GM21515 (cell line): ENCODE data around the gene CSTPP1.
"Not testable (repeated sequence)": the region's sequence is repeated elsewhere in the genome, so short reads cannot be mapped to it uniquely, and the experiment has no call there.

Experiments
- ATAC-seq: cut with Tn5 transposase; IDR thresholded peaks from one replicate; pipeline ENCODE4 v1.9.1; 2021; ENCODE audit not compliant: unreplicated experiment

CSTPP1 gene

DNA sequence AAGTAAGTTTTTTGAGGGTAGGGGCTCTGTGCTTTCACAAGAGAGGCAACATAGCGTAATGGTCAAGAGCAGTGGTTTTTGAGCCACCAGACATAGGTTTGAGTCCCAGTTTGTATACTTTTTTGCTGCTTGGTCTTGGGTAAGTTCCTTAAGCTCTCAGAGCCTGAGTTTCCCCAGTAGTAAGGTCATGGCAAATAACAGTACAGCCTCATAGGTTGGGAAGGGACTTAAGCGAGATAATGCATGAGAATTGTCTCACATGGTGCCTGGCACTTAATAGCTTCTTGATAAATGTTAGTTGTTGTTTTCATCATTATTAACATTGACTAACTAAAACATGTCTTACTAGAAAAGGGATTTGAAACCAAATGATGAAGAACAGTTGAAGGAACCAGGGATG lies 157.0 kb downstream of the CSTPP1 start:
- no peak for ATAC-seq

DNA sequence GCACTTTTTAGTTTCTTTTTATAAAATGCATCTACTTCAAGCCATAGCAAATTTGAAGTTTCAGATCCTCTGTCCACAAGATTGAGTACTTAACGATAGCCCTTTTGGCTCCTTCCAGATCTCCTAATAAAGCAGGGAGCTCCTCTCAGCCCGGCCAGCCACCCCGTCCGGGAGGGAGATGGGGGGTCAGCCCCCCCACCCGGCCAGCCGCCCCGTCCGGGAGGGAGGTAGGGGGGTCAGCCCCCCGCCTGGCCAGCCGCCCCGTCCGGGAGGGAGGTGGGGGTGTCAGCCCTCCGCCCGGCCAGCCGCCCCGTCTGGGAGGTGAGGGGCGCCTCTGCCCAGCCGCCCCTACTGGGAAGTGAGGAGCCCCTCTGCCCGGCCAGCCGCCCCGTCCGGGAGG lies 160.3 kb downstream of the CSTPP1 start:
- not testable (repeated sequence) for ATAC-seq

DNA sequence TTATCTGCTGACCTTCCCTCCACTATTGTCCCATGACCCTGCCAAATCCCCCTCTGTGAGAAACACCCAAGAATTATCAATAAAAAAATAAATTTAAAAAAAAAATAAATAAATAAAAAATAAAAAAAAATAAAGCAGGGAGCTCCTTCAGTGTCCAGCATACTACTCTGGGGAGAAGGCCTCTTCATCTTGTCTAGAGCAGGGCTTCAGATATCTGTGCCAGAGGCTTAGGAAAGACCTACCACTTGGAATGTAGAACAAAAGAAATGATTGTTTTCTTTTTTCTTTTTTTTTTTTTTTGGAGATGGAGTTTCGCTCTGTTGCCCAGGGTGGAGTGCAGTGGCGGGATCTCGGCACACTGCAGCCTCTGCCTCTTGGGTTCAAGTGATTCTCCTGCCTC lies 161.7 kb downstream of the CSTPP1 start:
- ATAC-seq, result not testable (repeated sequence)

DNA sequence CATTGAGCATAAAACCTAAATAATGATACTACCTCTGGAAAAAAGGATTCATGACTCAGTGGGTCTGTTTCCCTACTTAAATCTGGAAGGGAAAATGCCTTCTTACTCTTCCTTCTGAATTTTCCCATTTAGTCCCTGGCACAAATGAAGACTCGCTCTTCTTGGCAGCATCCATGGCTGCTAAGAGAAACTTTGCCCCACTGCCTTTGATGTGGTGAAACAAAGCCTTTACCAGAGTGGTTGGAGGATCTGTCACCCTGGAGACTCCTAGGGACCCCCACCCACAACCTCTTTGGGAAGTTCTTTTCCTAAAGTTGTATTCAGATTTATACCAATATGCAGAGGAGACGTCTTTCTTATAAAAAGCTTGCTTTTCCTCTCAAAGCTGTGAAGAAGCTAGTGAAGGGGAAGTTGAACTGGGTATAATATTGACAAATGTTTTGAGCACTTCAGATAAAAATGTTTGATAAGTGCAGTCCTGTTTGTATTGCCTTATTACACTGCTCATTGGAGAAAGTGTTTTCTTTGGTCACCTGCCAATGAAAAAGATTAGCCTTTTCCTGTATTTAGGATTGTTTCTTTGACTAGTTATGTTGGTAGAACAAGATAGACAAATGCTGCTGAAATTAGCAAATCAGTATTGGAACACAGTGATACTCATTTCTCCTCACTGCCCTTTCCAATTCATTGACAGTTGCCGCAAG lies 162.8 kb downstream of the CSTPP1 start:
- no peak for ATAC-seq

DNA sequence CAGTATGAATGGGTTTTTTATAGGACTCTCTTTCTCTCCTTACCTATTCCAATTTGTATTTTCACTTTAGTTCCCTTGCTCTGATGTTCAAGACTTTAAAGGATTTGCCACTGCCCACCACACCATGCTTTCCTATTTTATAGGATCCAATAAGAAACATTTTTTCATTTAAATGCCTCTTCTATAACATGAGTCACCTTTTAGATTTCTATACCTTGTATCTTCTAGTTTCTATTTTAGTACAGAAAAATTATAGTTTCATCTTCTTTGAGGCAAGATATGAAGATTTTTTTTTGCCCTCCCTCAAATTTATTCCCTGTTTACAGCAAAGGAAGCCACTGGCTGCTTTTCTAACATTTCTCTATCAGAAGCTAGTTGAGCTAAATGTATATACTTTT lies 163.4 kb downstream of the CSTPP1 start:
- no peak for ATAC-seq

DNA sequence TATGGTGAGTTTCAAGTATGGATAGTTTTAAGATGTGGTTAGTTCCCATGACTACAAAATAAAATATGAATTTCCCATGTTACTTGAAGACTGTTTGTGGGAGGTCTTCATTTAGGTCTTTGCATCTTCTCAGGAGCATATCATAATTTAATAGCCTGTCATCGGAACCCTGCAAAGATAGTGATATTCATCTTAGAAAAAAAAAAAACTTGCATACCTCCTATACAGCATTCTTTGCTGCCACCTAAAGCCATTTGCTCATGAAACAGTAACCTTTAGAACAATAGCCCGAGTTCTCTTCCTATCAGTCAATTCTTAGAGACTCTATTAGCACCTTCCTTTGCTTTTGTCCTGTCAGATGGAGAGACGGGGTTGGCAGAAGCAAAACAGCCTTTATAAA lies 164.8 kb downstream of the CSTPP1 start:
- ATAC-seq, result no peak

DNA sequence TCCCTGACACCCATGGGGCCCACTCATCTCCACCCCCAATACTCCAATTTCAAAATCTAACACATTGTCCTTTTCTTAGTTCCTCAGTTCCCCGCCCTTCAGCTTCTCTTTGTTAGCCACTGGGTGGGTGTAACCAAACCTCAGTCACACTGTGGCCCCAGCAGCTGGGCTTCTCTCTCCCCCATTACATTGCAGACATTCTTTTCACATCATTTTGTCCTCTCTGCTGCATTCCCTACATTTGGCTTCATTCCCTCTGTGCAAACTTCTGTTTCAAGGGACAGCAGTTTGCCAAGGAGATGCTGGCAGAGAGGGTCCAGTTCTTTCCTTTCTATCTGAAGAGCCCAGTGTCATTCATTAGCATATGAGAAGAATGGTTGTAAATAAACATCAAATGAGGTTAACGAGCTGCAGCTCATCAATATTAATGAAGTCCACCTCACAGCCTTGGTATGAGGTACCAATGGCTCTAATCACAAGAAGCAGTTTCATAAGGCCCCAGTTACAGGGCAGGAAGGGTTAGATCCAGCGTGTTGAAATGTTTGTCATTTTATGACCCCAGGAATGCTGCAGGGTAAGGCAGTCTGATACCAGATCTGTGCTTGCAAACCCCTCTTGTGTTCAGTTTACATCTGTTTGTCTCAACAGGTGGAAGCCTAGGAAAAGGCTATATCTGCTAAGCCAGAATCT lies 167.8 kb downstream of the CSTPP1 start:
- ATAC-seq, result no peak

DNA sequence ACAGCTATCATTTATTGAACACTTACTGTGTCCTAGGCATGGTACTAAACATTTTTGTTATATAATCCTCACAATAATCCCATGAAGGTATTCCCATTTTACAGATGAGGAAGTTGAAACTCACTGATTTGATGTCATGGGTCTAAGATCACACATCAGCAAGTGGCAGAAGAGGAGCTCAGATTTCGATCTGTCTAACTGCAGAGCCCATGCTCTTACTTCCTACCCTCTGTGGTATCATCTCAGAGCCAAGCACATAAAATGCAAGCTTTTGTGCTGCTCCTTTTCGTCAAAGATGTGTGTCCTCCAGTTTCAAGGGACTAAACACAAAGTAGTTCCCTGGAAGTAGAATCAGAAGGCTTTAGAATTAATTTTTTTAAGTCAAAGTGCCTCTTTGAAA lies 169.0 kb downstream of the CSTPP1 start:
- ATAC-seq, result no peak

DNA sequence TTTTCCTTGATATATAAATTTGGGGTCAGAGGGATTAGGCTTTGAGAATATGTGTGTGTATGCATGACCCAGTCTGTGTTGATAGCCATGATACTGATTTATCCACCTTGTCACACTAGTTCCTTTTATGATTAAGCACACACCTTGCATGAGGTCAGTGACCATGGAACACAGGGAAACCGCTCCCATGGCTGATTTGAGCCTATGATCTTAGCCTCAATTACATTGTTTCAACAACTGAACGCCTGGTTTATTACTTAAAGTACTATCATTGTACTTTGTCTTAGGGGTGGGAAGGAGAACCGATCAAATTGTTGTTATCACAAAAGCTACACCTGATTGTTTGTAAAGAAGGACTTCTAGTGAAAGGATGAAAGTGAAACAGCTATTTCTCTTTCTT lies 169.4 kb downstream of the CSTPP1 start:
- ATAC-seq, result no peak

DNA sequence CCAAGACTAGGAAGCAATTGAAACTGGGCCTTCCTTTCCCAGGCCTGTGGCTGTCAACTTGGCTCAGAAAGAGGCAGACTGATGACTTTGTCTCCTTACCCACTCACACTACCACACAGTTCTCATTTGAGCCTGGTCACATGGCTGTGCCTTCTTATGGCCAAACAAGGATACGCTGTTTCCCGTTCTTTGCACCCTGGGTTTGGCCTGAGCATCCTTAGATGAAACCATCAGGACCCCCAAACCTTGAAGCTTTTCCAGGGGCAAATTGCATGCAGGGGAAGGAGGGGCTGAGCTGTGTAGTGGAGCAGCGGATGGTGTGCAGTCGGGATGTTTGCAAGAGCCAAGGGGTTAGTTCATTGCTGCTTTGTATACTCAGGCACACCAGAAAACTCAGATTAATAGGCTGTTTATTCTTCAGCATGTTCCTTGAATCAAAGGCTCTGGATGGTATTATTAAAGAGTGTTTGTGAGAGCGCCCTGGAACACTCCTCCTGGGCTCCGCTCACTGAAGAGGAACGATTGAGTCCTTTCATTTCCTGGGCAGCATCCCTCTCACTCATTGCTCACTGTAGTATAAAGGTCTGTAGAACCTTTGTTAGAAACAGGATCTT lies 170.3 kb downstream of the CSTPP1 start:
- no peak for ATAC-seq

DNA sequence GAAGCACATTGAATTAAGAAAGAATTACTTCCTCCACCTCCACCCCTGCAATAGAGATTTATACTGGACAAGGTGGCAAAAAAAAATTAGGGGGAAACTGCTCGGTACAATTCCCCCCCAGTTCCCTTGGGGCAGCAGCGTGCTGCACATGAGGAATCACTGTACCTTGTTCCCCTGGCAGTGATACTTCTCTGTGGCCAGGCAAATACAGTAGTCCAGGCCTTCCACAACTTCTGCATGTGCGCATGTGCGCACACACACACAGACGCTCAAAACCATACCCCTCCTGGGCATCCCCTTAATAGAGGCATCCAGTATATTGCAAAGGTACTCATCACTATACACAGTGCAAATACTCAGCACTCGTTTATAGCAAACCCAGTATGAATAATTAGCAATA lies 171.2 kb downstream of the CSTPP1 start:
- ATAC-seq, result no peak

DNA sequence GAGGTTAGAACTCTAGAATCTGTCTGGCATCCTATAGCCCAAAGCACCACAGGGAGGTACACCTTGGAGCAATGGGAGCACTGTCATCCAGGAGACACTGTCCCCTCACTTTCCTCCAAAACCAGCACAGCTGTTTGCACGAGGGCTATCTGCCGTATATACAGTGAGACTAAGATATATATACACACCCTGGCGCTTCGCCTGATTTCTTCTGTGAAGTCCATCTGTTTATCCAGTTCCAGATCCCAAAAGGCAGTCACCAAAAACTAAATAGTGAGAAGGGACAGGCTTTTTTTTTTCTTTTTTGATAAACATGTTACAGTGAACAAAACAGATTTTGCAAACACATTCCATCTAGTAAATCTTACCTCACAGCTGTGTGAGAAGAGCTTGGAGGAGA lies 171.7 kb downstream of the CSTPP1 start:
- ATAC-seq, result no peak

DNA sequence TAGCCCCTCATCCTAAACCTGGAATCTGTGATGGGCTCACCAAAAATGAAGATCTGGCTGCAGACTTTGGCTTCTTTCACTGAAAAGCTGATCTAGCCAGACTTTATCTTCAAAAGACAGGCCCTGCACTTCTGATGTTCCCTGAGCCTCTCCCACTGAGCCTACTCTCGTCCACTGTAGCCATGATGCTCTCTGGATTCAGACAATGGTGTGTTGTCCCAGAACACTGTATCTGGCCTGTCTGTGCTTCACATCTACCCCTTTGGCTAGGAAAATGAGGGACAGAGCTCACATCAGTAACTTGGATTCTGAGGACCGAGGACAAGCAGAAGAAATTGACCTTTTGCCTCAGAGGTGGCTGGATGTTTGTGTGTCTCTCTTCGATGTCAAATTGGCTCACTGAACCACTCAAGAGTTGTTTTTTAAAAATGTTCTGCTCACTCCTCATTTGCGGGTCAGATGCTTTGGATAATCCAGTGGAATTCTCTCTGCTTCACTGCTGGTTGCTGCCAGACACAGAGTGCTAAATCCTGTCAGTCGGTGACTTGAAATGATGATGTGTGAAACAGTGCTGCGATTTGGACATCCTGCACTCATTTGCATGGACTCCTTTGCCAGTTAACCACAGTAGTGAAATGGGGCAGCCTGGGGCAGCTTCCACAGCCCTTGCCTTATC lies 172.6 kb downstream of the CSTPP1 start:
- no peak for ATAC-seq

DNA sequence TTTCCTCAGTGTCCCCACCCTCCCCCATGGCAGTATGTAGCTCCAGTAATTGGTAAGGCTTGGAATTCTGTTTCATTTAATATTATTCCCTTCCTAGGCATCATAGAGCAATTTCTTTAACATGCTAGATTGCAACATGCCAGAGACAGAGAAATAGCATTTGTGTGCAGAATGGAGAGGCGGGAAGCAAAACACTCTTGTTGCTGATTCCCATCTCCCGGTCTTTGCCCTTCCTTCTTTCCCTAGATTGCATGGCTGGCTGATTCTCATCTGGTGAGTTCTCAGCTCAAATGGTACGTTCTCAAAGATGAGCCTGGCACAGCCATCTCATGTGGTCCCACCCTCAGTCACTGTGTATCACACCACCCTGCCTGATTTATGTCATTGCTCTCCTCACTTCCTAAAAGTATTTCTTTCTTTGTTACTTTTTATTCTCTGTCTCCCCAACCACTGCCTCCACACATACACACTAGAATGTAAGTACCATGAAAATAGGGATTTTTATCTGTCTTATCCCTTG lies 173.2 kb downstream of the CSTPP1 start:
- ATAC-seq, result no peak

DNA sequence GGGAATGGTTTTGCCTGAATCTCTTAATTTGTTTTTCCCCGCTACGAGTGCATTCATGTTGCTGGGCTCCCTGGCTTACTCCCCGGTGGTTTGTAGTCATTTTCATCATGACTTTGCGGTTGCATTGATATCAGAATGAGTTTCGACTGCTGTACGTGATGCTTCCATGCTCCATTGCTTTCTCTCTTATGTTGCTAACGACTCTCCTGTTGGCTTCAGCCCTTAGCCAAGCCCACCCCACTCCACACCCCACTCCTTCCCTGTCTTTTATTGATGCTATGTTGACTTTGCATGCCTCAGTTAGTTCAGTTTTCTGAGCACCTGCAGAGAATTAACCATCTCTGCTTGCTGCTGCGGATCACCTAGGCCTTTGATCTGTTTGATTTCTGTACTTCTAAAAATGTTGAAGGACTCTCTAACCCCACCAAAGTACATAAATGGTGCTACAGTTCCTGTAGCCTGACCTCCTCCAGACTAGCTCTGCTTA lies 174.8 kb downstream of the CSTPP1 start:
- ATAC-seq, result peak; percentile 81

DNA sequence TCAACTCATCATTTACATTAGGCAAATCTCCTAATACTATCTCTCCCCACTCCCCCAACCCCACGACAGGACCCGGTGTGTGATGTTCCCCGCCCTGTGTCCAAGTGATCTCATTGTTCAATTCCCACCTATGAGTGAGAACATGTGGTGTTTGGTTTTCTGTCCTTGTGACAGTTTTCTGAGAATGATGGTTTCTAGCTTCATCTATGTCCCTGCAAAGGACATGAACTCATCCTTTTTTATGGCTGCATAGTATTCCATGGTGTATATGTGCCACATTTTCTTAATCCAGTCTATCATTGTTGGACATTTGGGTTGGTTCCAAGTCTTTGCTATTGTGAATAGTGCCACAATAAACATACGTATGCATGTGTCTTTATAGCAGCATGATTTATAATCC lies 176.4 kb downstream of the CSTPP1 start:
- ATAC-seq, result not testable (repeated sequence)

DNA sequence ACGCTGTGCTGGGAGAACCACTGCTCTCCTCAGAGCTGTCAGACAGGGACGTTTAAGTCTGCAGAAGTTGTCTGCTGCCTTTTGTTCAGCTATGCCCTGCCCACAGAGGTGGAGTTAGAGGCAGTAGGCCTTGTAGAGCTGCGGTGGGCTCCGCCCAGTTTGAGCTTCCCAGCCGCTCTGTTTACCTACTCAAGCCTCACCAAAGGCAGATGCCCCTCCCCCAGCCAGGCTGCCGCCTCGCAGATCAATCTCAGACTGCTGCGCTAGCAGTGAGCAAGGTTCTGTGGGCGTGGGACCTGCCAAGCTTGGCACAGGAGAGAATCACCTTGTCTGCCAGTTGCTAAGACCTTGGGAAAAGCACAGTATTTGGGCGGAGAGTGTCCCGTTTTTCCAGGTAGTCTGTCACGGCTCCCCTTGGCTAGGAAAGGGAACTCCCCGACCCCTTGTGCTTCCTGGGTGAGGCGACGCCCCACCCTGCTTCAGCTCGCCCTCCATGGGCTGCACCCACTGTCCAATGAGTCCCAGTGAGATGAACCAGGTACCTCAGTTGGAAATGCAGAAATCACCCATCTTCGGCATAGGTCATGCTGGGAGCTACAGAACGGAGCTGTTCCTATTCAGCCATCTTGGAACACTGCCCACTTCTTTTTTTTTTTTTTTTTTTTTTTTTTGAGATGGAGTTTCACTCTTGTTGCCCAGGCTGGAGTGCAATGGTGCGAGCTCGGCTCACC lies 182.6 kb downstream of the CSTPP1 start:
- not testable (repeated sequence) for ATAC-seq

DNA sequence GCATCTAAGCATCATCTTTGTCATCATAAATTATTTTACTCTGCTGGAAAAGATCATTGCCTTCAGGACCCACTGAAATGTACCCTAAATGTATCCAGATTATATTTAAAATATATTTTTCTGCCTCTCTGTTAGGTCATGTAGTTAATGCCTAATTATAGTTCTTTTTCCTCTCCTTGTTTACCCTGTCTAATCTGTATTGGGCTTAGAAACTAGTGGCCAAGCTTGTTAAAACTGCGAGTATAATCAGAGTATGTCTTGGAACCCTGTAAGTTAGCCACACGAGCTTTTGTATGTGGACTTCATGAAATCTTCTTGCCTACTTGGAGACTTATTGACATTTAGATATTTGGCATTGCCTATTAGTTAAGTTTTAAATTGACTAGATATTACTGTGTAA lies 184.5 kb downstream of the CSTPP1 start:
- no peak for ATAC-seq

DNA sequence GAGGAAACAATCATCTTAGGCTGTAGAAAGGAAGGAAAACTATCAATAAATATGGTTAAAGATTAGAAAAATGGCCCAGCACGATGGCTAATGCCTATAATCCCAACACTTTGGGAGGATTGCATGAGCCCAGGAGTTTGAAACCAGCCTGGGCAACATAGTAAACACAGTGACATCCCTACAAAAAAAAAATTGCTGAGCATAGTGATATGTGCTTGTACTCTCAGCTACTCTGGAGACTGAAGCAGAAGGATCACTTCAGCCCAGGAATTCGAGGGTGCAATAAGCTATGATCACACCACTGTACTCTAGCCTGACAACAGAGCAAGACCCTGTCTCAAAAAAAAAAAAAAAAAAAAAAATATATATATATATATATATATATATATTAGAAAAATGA lies 185.2 kb downstream of the CSTPP1 start:
- no peak for ATAC-seq

DNA sequence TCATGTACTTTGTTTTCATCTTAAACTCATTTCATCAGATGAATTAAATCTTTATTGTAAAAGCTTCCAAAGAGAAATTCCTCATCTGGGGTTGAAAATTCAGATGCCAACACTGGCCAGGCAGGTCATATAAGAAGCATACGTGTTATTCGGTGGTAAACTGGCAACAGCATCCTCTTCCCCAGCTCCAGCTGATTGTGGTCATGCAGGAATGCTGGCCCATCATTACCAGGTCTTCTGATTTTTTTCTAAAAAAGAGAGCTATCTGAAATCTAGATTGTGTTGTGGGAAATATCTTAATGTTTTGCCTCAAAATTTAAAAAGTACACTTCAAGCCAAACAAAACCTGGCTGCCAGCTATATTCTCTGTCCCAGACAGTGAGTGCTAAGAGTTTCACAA lies 186.5 kb downstream of the CSTPP1 start:
- no peak for ATAC-seq

DNA sequence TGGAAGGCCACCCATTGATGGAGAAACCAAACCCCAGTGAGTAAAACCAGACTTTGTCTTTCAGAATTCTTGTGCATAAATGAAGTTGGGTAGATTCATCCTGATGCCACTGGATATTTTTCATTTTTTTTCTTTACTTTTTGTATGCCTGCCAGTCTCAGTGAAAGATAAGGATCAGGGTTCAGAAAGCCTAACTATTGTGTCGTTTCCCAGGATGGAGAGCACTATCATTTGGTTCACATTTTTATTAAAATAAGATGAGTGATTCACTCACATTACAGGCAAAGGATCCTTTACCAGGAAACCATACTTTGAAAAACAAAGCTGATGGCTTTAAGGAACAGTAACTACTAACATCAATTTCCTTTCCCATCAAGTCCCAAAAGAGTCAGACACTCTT lies 188.1 kb downstream of the CSTPP1 start:
- ATAC-seq, result no peak
